H9 (cell line): ENCODE measurements around the gene MPST. TPM values are rescaled to one million over a fixed set of nuclear protein-coding genes. Genes with fewer than 3 reads are reported as not detected.

Experiments
- DNase-seq: peaks from one replicate; pipeline ENCODE4 v3.0.0-alpha.2; 2017
- H2AFZ ChIP-seq: one replicate; pipeline ENCODE4 v1.6.1; 2013; ENCODE audit warnings: mild to moderate bottlenecking, low read length, control low read depth, moderate library complexity
- H2AK5ac ChIP-seq: 2 replicates; pipeline ENCODE4 v1.6.1; 2013; ENCODE audit warnings: low read length, control low read depth, mixed read lengths; ENCODE audit not compliant: insufficient read length
- H2BK120ac ChIP-seq: one replicate; pipeline ENCODE4 v1.6.1; 2013; ENCODE audit warnings: low read depth, mild to moderate bottlenecking, low read length, control low read depth, inconsistent platforms; ENCODE audit not compliant: poor library complexity, severe bottlenecking
- H2BK12ac ChIP-seq: 2 replicates; pipeline ENCODE4 v1.6.1; 2013; ENCODE audit warnings: low read length, control low read depth, mixed read lengths, low read depth; ENCODE audit not compliant: insufficient read length
- H2BK15ac ChIP-seq: 2 replicates; pipeline ENCODE4 v1.6.1; 2013; ENCODE audit warnings: low read depth, low read length, control low read depth
- H2BK20ac ChIP-seq: one replicate; pipeline ENCODE4 v1.6.1; 2013; ENCODE audit warnings: low read depth, mild to moderate bottlenecking, low read length, control low read depth, inconsistent platforms; ENCODE audit not compliant: poor library complexity, severe bottlenecking
- H2BK5ac ChIP-seq: 2 replicates; pipeline ENCODE4 v1.6.1; 2013; ENCODE audit warnings: low read length, control low read depth, mixed read lengths; ENCODE audit not compliant: insufficient read length
- H3K14ac ChIP-seq: 2 replicates; pipeline ENCODE4 v1.6.1; 2013; ENCODE audit warnings: low read length, control low read depth; ENCODE audit not compliant: insufficient read depth
- H3K18ac ChIP-seq: 2 replicates; pipeline ENCODE4 v1.6.1; 2013; ENCODE audit warnings: low read depth, mild to moderate bottlenecking, mixed read lengths, low read length, control low read depth; ENCODE audit not compliant: insufficient read length
- H3K23ac ChIP-seq: 2 replicates; pipeline ENCODE4 v1.6.1; 2013; ENCODE audit warnings: low read length, control low read depth, mixed read lengths, low read depth; ENCODE audit not compliant: insufficient read length
- H3K23me2 ChIP-seq: 2 replicates; pipeline ENCODE4 v1.6.1; 2013; ENCODE audit warnings: low read depth, mild to moderate bottlenecking, mixed read lengths, low read length, control low read depth; ENCODE audit not compliant: insufficient read length, poor library complexity, severe bottlenecking
- H3K27ac ChIP-seq: 2 replicates; pipeline ENCODE4 v1.5.1; 2013; ENCODE audit warnings: low read length, control low read depth, mixed read lengths, low read depth; ENCODE audit not compliant: insufficient read length
- H3K27me3 ChIP-seq: 2 replicates; pipeline ENCODE4 v1.6.1; 2013; ENCODE audit warnings: low read length, control low read depth, inconsistent platforms; ENCODE audit not compliant: insufficient read depth
- H3K4ac ChIP-seq: 2 replicates; pipeline ENCODE4 v1.6.1; 2013; ENCODE audit warnings: low read depth, mild to moderate bottlenecking, control low read depth, inconsistent platforms, low read length, moderate library complexity
- H3K4me1 ChIP-seq: 2 replicates; pipeline ENCODE4 v1.6.1; 2013; ENCODE audit warnings: low read length, control low read depth, inconsistent platforms; ENCODE audit not compliant: insufficient read depth
- H3K4me2 ChIP-seq: 2 replicates; pipeline ENCODE4 v1.6.1; 2013; ENCODE audit warnings: low read length, control low read depth, mixed read lengths; ENCODE audit not compliant: insufficient read length, insufficient read depth
- H3K56ac ChIP-seq: 2 replicates; pipeline ENCODE4 v1.6.1; 2013; ENCODE audit warnings: low read depth, mild to moderate bottlenecking, mixed read lengths, low read length, control low read depth; ENCODE audit not compliant: insufficient read length
- H3K79me1 ChIP-seq: 2 replicates; pipeline ENCODE4 v1.6.1; 2013; ENCODE audit warnings: low read depth, mild to moderate bottlenecking, moderate library complexity, low read length, control low read depth, inconsistent platforms; ENCODE audit not compliant: insufficient read depth, poor library complexity, severe bottlenecking
- H3K79me2 ChIP-seq: 2 replicates; pipeline ENCODE4 v1.6.1; 2013; ENCODE audit warnings: low read length, control low read depth, inconsistent platforms; ENCODE audit not compliant: insufficient read depth
- H3K9ac ChIP-seq: 2 replicates; pipeline ENCODE4 v1.6.1; 2013; ENCODE audit warnings: low read length, control low read depth, mixed read lengths; ENCODE audit not compliant: insufficient read length; ENCODE audit errors: extremely low read depth
- H3K9me3 ChIP-seq: one replicate; pipeline ENCODE4 v1.6.1; 2013; ENCODE audit warnings: low read depth, low read length, inconsistent platforms; ENCODE audit not compliant: control insufficient read depth
- H3T11ph ChIP-seq: one replicate; pipeline ENCODE4 v1.6.1; 2013; ENCODE audit warnings: mild to moderate bottlenecking, low read length, control low read depth, inconsistent platforms
- H4K20me1 ChIP-seq: one replicate; pipeline ENCODE4 v1.6.1; 2013; ENCODE audit not compliant: control insufficient read depth, insufficient read length, insufficient read depth
- H4K5ac ChIP-seq: 2 replicates; pipeline ENCODE4 v1.6.1; 2013; ENCODE audit warnings: low read depth, mild to moderate bottlenecking, mixed read lengths, low read length, control low read depth; ENCODE audit not compliant: insufficient read length
- H4K8ac ChIP-seq: replicated peaks from 2 replicates; pipeline ENCODE4 v1.6.1; 2013; ENCODE audit warnings: low read length, control low read depth, mixed read lengths, low read depth; ENCODE audit not compliant: insufficient read length
- H4K91ac ChIP-seq: 2 replicates; pipeline ENCODE4 v1.6.1; 2013; ENCODE audit warnings: low read depth, mild to moderate bottlenecking, moderate library complexity, mixed read lengths, low read length, control low read depth; ENCODE audit not compliant: insufficient read length
- H3K27ac Mint-ChIP-seq, 3 experiments: 2 replicates in 2 of 3; 3 replicates in 1 of 3; pipeline ENCODE4 v1.8.0; 2020 to 2021; ENCODE audit warnings: mixed read lengths in 3 of 3, mild to moderate bottlenecking in 1 of 3, moderate library complexity in 1 of 3
- H3K27me3 Mint-ChIP-seq: 2 replicates; pipeline ENCODE4 v1.8.0; 2021; ENCODE audit warnings: low read depth, mild to moderate bottlenecking, moderate library complexity, mixed read lengths
- H3K36me3 Mint-ChIP-seq, 3 experiments: 2 replicates in 2 of 3; 3 replicates in 1 of 3; pipeline ENCODE4 v1.8.0; 2020 to 2021; ENCODE audit warnings: low read depth in 3 of 3, mixed read lengths in 3 of 3; ENCODE audit not compliant: insufficient read depth in 1 of 3
- H3K4me1 Mint-ChIP-seq, 2 experiments: 2 replicates each; pipeline ENCODE4 v1.8.0; 2020; ENCODE audit warnings: mixed read lengths in 2 of 2
- H3K4me3 Mint-ChIP-seq, 2 experiments: 2 replicates in 1 of 2; 3 replicates in 1 of 2; pipeline ENCODE4 v1.8.0; 2020 to 2021; ENCODE audit warnings: mild to moderate bottlenecking in 2 of 2, mixed read lengths in 2 of 2, moderate library complexity in 1 of 2
- H3K9me3 Mint-ChIP-seq, 2 experiments: 2 replicates in 1 of 2; 3 replicates in 1 of 2; pipeline ENCODE4 v1.8.0; 2020; ENCODE audit warnings: mild to moderate bottlenecking in 2 of 2, mixed read lengths in 2 of 2, moderate library complexity in 1 of 2
- CTCF ChIP-seq: fragments of 200-600 bp; sonication (generic); conservative IDR thresholded peaks from 3 replicates; pipeline ENCODE4 v1.8.0; 2021; ENCODE audit warnings: antibody characterized with exemption, mild to moderate bottlenecking
- WGBS: extraction: QIAGEN DNeasy Blood & Tissue Kit; methylation state at CpG from one replicate; pipeline ENCODE4 v1.1.7; 2013; ENCODE audit warnings: missing lambda C conversion rate, low lambda C conversion rate, mixed read lengths; ENCODE audit not compliant: insufficient read length; ENCODE audit errors: extremely low coverage; 5-methylcytosine and 5-hydroxymethylcytosine counted together
- total RNA-seq: library from RNA; stranded (reverse); gene quantifications from 2 replicates; pipeline ENCODE4 v1.2.1, GENCODE V29; 2021

Gene MPST
- total RNA-seq, 1 experiment from 2014 or later: 70.5 TPM

- WGBS: no CpG with 5 or more reads among the region's 11 CpGs
Measured at GRCh38 chr22:37000676-37001534, 18.6 kb upstream of the MPST start.

More at GRCh38 chr22:37000676-37001534, 18.6 kb upstream of the MPST start:
- Mint-ChIP-seq H3K27ac (no peak overlapping the region), H3K9me3 (peaks cover 2% of the 10 kb centered on the region in 2 experiments; a peak in 2 of 5 replicates), H3K4me3 (no peak overlapping the region), H3K4me1 (peaks cover 17 to 31% of the 10 kb centered on the region in 2 experiments), H3K36me3 (no peaks in the 10 kb centered on the region; a peak in 1 of 7 replicates), H3K27me3 (peaks cover 54% of the 10 kb centered on the region)
- Histone ChIP-seq H4K91ac (no peak overlapping the region), H3K23ac (no peak overlapping the region), H3K9ac (no peak overlapping the region), H2BK12ac (no peak overlapping the region), H3K56ac (no peak overlapping the region), H3K18ac (no peak overlapping the region), H4K8ac (no peak overlapping the region), H3K23me2 (no peaks in the 10 kb centered on the region), H3K79me2 (no peaks in the 10 kb centered on the region), H2BK20ac (no peak overlapping the region), H3K79me1 (no peaks in the 10 kb centered on the region), H3K4ac (no peak overlapping the region), H3K9me3 (no peaks in the 10 kb centered on the region), H4K5ac (no peak overlapping the region), H3T11ph (no peak overlapping the region), H2BK120ac (no peak overlapping the region), H3K27ac (no peak overlapping the region), H3K4me1 (no peaks in the 10 kb centered on the region; the same call in none of the 2 replicates), H2AK5ac (no peak overlapping the region), H2AFZ (no peak overlapping the region), H3K14ac (no peak overlapping the region), H2BK5ac (no peak overlapping the region), H3K27me3 (no peaks in the 10 kb centered on the region), H3K4me2 (no peak overlapping the region), H2BK15ac (no peak overlapping the region), H4K20me1 (no peaks in the 10 kb centered on the region)
- no peak for DNase-seq
- no peak for TF ChIP-seq CTCF
